IPS-NIHi7 (cell line): Measurements from ENCODE around the gene LRRC27.
A peak's percentile ranks its signal among the peaks of the same experiment; 100 is the strongest.

Source experiments
- DNase-seq: peaks from one replicate; pipeline ENCODE4 v3.0.0; 2012; ENCODE audit warnings: mixed read lengths; ENCODE audit errors: extremely low spot score

LRRC27 gene

GRCh38 chr10:132301371-132302330 lies 30.3 kb upstream of the LRRC27 start:
- no peak for DNase-seq

- DNase-seq, result no peak
Measured at GRCh38 chr10:132302421-132303310, 29.3 kb upstream of the LRRC27 start.

- no peak for DNase-seq
Measured at GRCh38 chr10:132303361-132304115, 28.5 kb upstream of the LRRC27 start.

GRCh38 chr10:132304756-132305509 lies 27.1 kb upstream of the LRRC27 start:
- DNase-seq, result no peak

- no peak for DNase-seq
Measured at GRCh38 chr10:132305654-132306342, 26.2 kb upstream of the LRRC27 start.

- no peak for DNase-seq
Measured at GRCh38 chr10:132306343-132306685, 25.7 kb upstream of the LRRC27 start.

- DNase-seq, result peak; percentile 37
Measured at GRCh38 chr10:132306864-132307751, 24.9 kb upstream of the LRRC27 start.

GRCh38 chr10:132307823-132308586 lies 24.0 kb upstream of the LRRC27 start, which contains the start of gene STK32C:
STK32C (minus strand) TSS chr10:132307950; CDS start chr10:132307833, 117 bp downstream.
- peak; percentile 99 for DNase-seq

GRCh38 chr10:132308587-132309470 lies 23.2 kb upstream of the LRRC27 start:
- DNase-seq, result no peak

- no peak for DNase-seq
Measured at GRCh38 chr10:132309471-132309865, 22.5 kb upstream of the LRRC27 start.

- DNase-seq, result no peak
Measured at GRCh38 chr10:132309879-132310591, 22.0 kb upstream of the LRRC27 start.

- DNase-seq, result no peak
Measured at GRCh38 chr10:132310701-132311337, 21.2 kb upstream of the LRRC27 start.

GRCh38 chr10:132311338-132311939 lies 20.6 kb upstream of the LRRC27 start:
- peak; percentile 54 for DNase-seq

- DNase-seq, result no peak
Measured at GRCh38 chr10:132313305-132313704, 18.7 kb upstream of the LRRC27 start.

GRCh38 chr10:132313865-132314264 lies 18.1 kb upstream of the LRRC27 start:
- no peak for DNase-seq

- no peak for DNase-seq
Measured at GRCh38 chr10:132314336-132314735, 17.7 kb upstream of the LRRC27 start.
